CD8-positive, alpha-beta memory T cell (primary cell): ENCODE data around the gene PITPNC1. TPM values are rescaled to one million over a fixed set of nuclear protein-coding genes. Genes with fewer than 3 reads are reported as not detected.

Source experiments
- CTCF ChIA-PET: fragments of 350-600 bp; sonication (Branson Sonifier 250); formaldehyde crosslinking; loops from one replicate; lab custom pipeline; 2021; ENCODE audit warnings: antibody characterized with exemption; lab: Charles Lee
- POLR2A ChIA-PET: fragments of 350-600 bp; sonication (Branson Sonifier 250); formaldehyde crosslinking; loops from one replicate; lab custom pipeline; 2021; ENCODE audit warnings: antibody characterized with exemption; lab: Charles Lee
- DNase-seq, 5 donors: peaks; one replicate each; pipeline versions ENCODE4 v3.0.0 to v3.0.0-alpha.2; 2020 to 2022; ENCODE audit warnings: mixed read lengths in 1 of 5
- H3K27ac ChIP-seq: one replicate; pipeline ENCODE4 v1.7.0; 2013; ENCODE audit warnings: low read depth, mild to moderate bottlenecking, low read length, moderate library complexity
- H3K27me3 ChIP-seq: 2 replicates; pipeline ENCODE4 v1.7.0; 2013; ENCODE audit warnings: low read length, mild to moderate bottlenecking; ENCODE audit not compliant: insufficient read depth, poor library complexity, severe bottlenecking
- H3K36me3 ChIP-seq: 2 replicates; pipeline ENCODE4 v1.7.0; 2013; ENCODE audit warnings: mild to moderate bottlenecking, low read length, moderate library complexity; ENCODE audit not compliant: insufficient read depth
- H3K4me1 ChIP-seq: 2 replicates; pipeline ENCODE4 v1.7.0; 2013; ENCODE audit warnings: mild to moderate bottlenecking, low read length, moderate library complexity; ENCODE audit not compliant: insufficient read depth
- H3K4me3 ChIP-seq: 2 replicates; pipeline ENCODE4 v1.7.0; 2013; ENCODE audit warnings: mild to moderate bottlenecking, low read length
- H3K9me3 ChIP-seq: 2 replicates; pipeline ENCODE4 v1.7.0; 2013; ENCODE audit warnings: mild to moderate bottlenecking, low read length
- H3K27ac Mint-ChIP-seq, 8 donors: one replicate each; pipeline ENCODE4 v1.8.0; 2020 to 2021; ENCODE audit warnings: mixed read lengths in 8 of 8, mild to moderate bottlenecking in 6 of 8, inconsistent platforms in 3 of 8, moderate library complexity in 3 of 8
- H3K27me3 Mint-ChIP-seq, 2 donors: one replicate each; pipeline ENCODE4 v1.8.0; 2020 to 2021; ENCODE audit warnings: mixed read lengths in 2 of 2, mild to moderate bottlenecking in 1 of 2, moderate library complexity in 1 of 2
- H3K36me3 Mint-ChIP-seq, 3 donors: one replicate each; pipeline ENCODE4 v1.8.0; 2020 to 2021; ENCODE audit warnings: mixed read lengths in 3 of 3, inconsistent platforms in 1 of 3, mild to moderate bottlenecking in 1 of 3
- H3K4me1 Mint-ChIP-seq, 3 donors: one replicate each; pipeline ENCODE4 v1.8.0; 2020 to 2021; ENCODE audit warnings: mixed read lengths in 3 of 3, inconsistent platforms in 1 of 3, mild to moderate bottlenecking in 1 of 3
- H3K4me3 Mint-ChIP-seq, 7 donors: one replicate each; pipeline ENCODE4 v1.8.0; 2020 to 2021; ENCODE audit warnings: mixed read lengths in 7 of 7, mild to moderate bottlenecking in 6 of 7, moderate library complexity in 4 of 7, inconsistent platforms in 2 of 7
- H3K9me3 Mint-ChIP-seq, 5 donors: one replicate each; pipeline ENCODE4 v1.8.0; 2020 to 2022; ENCODE audit warnings: mixed read lengths in 5 of 5, mild to moderate bottlenecking in 3 of 5, moderate library complexity in 2 of 5, inconsistent platforms in 1 of 5
- polyA plus RNA-seq: library from polyadenylated mRNA; unstranded; fragments of 300-500 nt; fragmentation: Illumina TruSeq; gene quantifications from one replicate; pipeline ENCODE4 v1.2.3, GENCODE V29; 2021
- total RNA-seq, 2 experiments: library from RNA; stranded (reverse); gene quantifications; one replicate each; pipeline ENCODE4 v1.2.3, GENCODE V29; 2021

The PITPNC1 gene
- total and polyA plus RNA-seq, 3 experiments from 2014 or later, result 43.1 to 163 (median 45.1) TPM

GRCh38 chr17:67441052-67441895 is 64.2 kb downstream of the PITPNC1 start:
- H3K9me3 Mint-ChIP-seq, result no peaks in the 10 kb centered on the region
- POLR2A ChIA-PET, result interaction anchor here (0.6 to 3.3 kb wide), 26 partner anchors 8 to 494 kb away, joined by 3 to 38 read pairs (median 5); partner anchors contain the start of gene PITPNC1
- CTCF ChIA-PET, result interaction anchor here (0.9 to 3.8 kb wide), 24 partner anchors 9 to 73 kb away, joined by 3 to 49 read pairs (median 8); partner anchors contain the start of gene PITPNC1
- Histone ChIP-seq H3K9me3 (no peaks in the 10 kb centered on the region), H3K36me3 (no peaks in the 10 kb centered on the region), H3K4me3 (peak overlapping the region; percentile 67), H3K4me1 (peaks cover 92% of the 10 kb centered on the region), H3K27ac (peak overlapping the region; percentile 86), H3K27me3 (no peaks in the 10 kb centered on the region)
- peaks cover 6 to 16% (median 11%) of the 10 kb centered on the region in 3 donors for H3K36me3 Mint-ChIP-seq
- H3K27me3 Mint-ChIP-seq, result no peaks in the 10 kb centered on the region
- peak overlapping the region; percentile 73 to 87 (median 80) for H3K4me3 Mint-ChIP-seq
- peak overlapping the region; percentile 91 to 100 (median 96) for H3K27ac Mint-ChIP-seq
- peak; percentile 64 to 92 (median 85) for DNase-seq
- peaks cover 73 to 94% (median 86%) of the 10 kb centered on the region in 3 donors for H3K4me1 Mint-ChIP-seq

GRCh38 chr17:67441896-67442219 is 64.8 kb downstream of the PITPNC1 start:
- POLR2A ChIA-PET, result interaction anchor here (0.6 to 3.3 kb wide), 17 partner anchors 8 to 493 kb away, joined by 3 to 38 read pairs (median 7); partner anchors contain the start of gene PITPNC1
- H3K4me3 ChIP-seq, result peak overlapping the region; percentile 67
- H3K27me3 ChIP-seq, result no peaks in the 10 kb centered on the region
- Mint-ChIP-seq H3K4me1 (peaks cover 70 to 93% (median 81%) of the 10 kb centered on the region in 3 donors), H3K27ac (peak overlapping the region; percentile 91 to 100 (median 96)), H3K36me3 (peaks cover 6 to 16% (median 11%) of the 10 kb centered on the region in 3 donors), H3K9me3 (no peaks in the 10 kb centered on the region), H3K27me3 (no peaks in the 10 kb centered on the region), H3K4me3 (peak overlapping the region; percentile 73 to 87 (median 80))
- no peak for DNase-seq
- H3K27ac ChIP-seq, result peak overlapping the region; percentile 86
- no peaks in the 10 kb centered on the region for H3K36me3 ChIP-seq
- CTCF ChIA-PET, result interaction anchor here (1.0 to 3.8 kb wide), 21 partner anchors 8 to 73 kb away, joined by 3 to 49 read pairs (median 8); partner anchors contain the start of gene PITPNC1
- no peaks in the 10 kb centered on the region for H3K9me3 ChIP-seq
- H3K4me1 ChIP-seq, result peaks cover 92% of the 10 kb centered on the region

GRCh38 chr17:67442787-67443624 is 65.9 kb downstream of the PITPNC1 start:
- peaks cover 67 to 95% (median 81%) of the 10 kb centered on the region in 3 donors for H3K4me1 Mint-ChIP-seq
- no peaks in the 10 kb centered on the region for H3K9me3 Mint-ChIP-seq
- H3K27ac Mint-ChIP-seq, result peak overlapping the region; percentile 51 to 100 (median 92)
- peaks cover 6 to 12% (median 9%) of the 10 kb centered on the region in 3 donors for H3K36me3 Mint-ChIP-seq
- H3K27ac ChIP-seq, result no peak overlapping the region
- no peaks in the 10 kb centered on the region for H3K36me3 ChIP-seq
- H3K4me3 Mint-ChIP-seq, result peak overlapping the region; percentile 33 to 82 (median 55)
- POLR2A ChIA-PET, result interaction anchor here (0.6 to 3.3 kb wide), 4 partner anchors 9 to 34 kb away, joined by 3 to 38 read pairs (median 28); no protein-coding TSS in a partner anchor
- H3K27me3 ChIP-seq, result no peaks in the 10 kb centered on the region
- no peaks in the 10 kb centered on the region for H3K9me3 ChIP-seq
- no peak overlapping the region for H3K4me3 ChIP-seq
- CTCF ChIA-PET, result interaction anchor here (0.7 to 3.8 kb wide), 10 partner anchors 10 to 64 kb away, joined by 3 to 49 read pairs (median 9); partner anchors contain the start of gene PITPNC1
- no peak for DNase-seq
- H3K27me3 Mint-ChIP-seq, result no peaks in the 10 kb centered on the region
- H3K4me1 ChIP-seq, result peaks cover 92% of the 10 kb centered on the region

GRCh38 chr17:67443931-67444595 is 67.0 kb downstream of the PITPNC1 start:
- Mint-ChIP-seq H3K36me3 (peaks cover 6 to 12% (median 6%) of the 10 kb centered on the region in 3 donors), H3K9me3 (no peaks in the 10 kb centered on the region), H3K27me3 (no peaks in the 10 kb centered on the region), H3K27ac (peak overlapping the region; percentile 77 to 96 (median 91)), H3K4me3 (peak overlapping the region in 3 of 7 donors; percentile 5 to 67 (median 58)), H3K4me1 (peaks cover 69 to 95% (median 81%) of the 10 kb centered on the region in 3 donors)
- POLR2A ChIA-PET, result interaction anchor here (0.6 kb wide), 1 partner anchor 18 kb away, joined by 3 read pairs; no protein-coding TSS in a partner anchor
- Histone ChIP-seq H3K4me1 (peaks cover 92% of the 10 kb centered on the region), H3K27ac (no peak overlapping the region), H3K27me3 (no peaks in the 10 kb centered on the region), H3K9me3 (no peaks in the 10 kb centered on the region), H3K36me3 (no peaks in the 10 kb centered on the region), H3K4me3 (no peak overlapping the region)
- no peak for DNase-seq
- CTCF ChIA-PET, result interaction anchor here (1.0 to 1.1 kb wide), 2 partner anchors 25 to 55 kb away, joined by 3 to 4 read pairs; no protein-coding TSS in a partner anchor

GRCh38 chr17:67448449-67448848 is 71.4 kb downstream of the PITPNC1 start:
- H3K4me3 ChIP-seq, result no peak overlapping the region
- POLR2A ChIA-PET, result no interaction called here
- CTCF ChIA-PET, result interaction anchor here (1.2 to 1.6 kb wide), 3 partner anchors 27 to 74 kb away, joined by 3 to 5 read pairs (median 3); no protein-coding TSS in a partner anchor
- Mint-ChIP-seq H3K4me3 (peak overlapping the region in 5 of 7 donors; percentile 37 to 84 (median 52)), H3K4me1 (peaks cover 74 to 97% (median 85%) of the 10 kb centered on the region in 3 donors), H3K36me3 (peaks cover 6 to 17% (median 6%) of the 10 kb centered on the region in 3 donors), H3K9me3 (no peaks in the 10 kb centered on the region), H3K27ac (peak overlapping the region; percentile 69 to 99 (median 94)), H3K27me3 (no peaks in the 10 kb centered on the region)
- H3K9me3 ChIP-seq, result no peaks in the 10 kb centered on the region
- no peak for DNase-seq
- H3K36me3 ChIP-seq, result no peaks in the 10 kb centered on the region
- H3K4me1 ChIP-seq, result peaks cover 94% of the 10 kb centered on the region
- no peaks in the 10 kb centered on the region for H3K27me3 ChIP-seq
- no peak overlapping the region for H3K27ac ChIP-seq

GRCh38 chr17:67449065-67449464 is 72.0 kb downstream of the PITPNC1 start:
- Histone ChIP-seq H3K4me1 (peaks cover 94% of the 10 kb centered on the region), H3K9me3 (no peaks in the 10 kb centered on the region), H3K27ac (no peak overlapping the region), H3K4me3 (peak overlapping the region; percentile 1), H3K27me3 (no peaks in the 10 kb centered on the region), H3K36me3 (no peaks in the 10 kb centered on the region)
- Mint-ChIP-seq H3K4me1 (peaks cover 77 to 99% (median 86%) of the 10 kb centered on the region in 3 donors), H3K36me3 (peaks cover 5 to 15% (median 6%) of the 10 kb centered on the region in 3 donors), H3K4me3 (peak overlapping the region; percentile 37 to 84 (median 78)), H3K27ac (peak overlapping the region; percentile 74 to 99 (median 95)), H3K27me3 (no peaks in the 10 kb centered on the region), H3K9me3 (no peaks in the 10 kb centered on the region)
- no peak for DNase-seq
- ChIA-PET POLR2A (interaction anchor here (0.6 to 1.0 kb wide), 5 partner anchors 8 to 50 kb away, joined by 3 to 15 read pairs (median 3); no protein-coding TSS in a partner anchor), CTCF (interaction anchor here (1.5 to 4.8 kb wide), 3 partner anchors 8 to 74 kb away, joined by 3 to 29 read pairs (median 7); no protein-coding TSS in a partner anchor)
